A549 (cell line): Measurements from ENCODE around the gene GRSF1. TPM values are rescaled to one million over a fixed set of nuclear protein-coding genes. Genes with fewer than 3 reads are reported as not detected.
"Not testable (repeated sequence)": the region's sequence is repeated elsewhere in the genome, so short reads cannot be mapped to it uniquely, and the experiment has no call there.

Experiments
- ATAC-seq, 2 experiments: fragments of 200-7000 bp in 1 of 2; fragments of >200 bp in 1 of 2; cut with Nextera tagmentation in 1 of 2; cut with Tn5 transposase in 1 of 2; 3 replicates each; pipeline versions ENCODE4 v1.8.0 to v1.9.1; 2018 to 2020; ENCODE audit warnings: mild to moderate bottlenecking in 1 of 2, moderate library complexity in 1 of 2
- CTCF ChIA-PET: fragments of 300-600 bp; sonication (Branson Sonifier 250); formaldehyde crosslinking; extraction: SDS; loops from one replicate; lab custom pipeline; 2021; ENCODE audit warnings: antibody characterized with exemption, inconsistent platforms; lab: Yijun Ruan, JAX
- POLR2A ChIA-PET: fragments of 350-600 bp; formaldehyde crosslinking; extraction: SDS; loops from one replicate; lab custom pipeline; 2021; ENCODE audit warnings: antibody characterized with exemption, inconsistent platforms; lab: Yijun Ruan, JAX
- DNase-seq, 2 experiments: peaks; one replicate each; pipeline versions ENCODE4 v3.0.0 to v3.0.0-alpha.2; 2011 to 2016; ENCODE audit warnings: low read depth in 1 of 2, low spot score in 1 of 2
- FAIRE-seq: peaks from 2 replicates; lab custom pipeline; 2011; peaks lifted over from hg19 to GRCh38; lab: Jason Lieb, UNC
- H3K27ac ChIP-seq, 2 experiments: fragments of >200 bp; sonication (Bioruptor Twin); formaldehyde crosslinking; 3 replicates each; pipeline ENCODE4 v1.5.1; 2016 to 2017
- H3K4me1 ChIP-seq: fragments of >200 bp; sonication (Bioruptor Twin); formaldehyde crosslinking; 3 replicates; pipeline ENCODE4 v1.6.1; 2016
- H3K4me2 ChIP-seq: fragments of >200 bp; sonication (Bioruptor Twin); formaldehyde crosslinking; 3 replicates; pipeline ENCODE4 v1.6.1; 2016
- H3K4me3 ChIP-seq: fragments of >200 bp; sonication (Bioruptor Twin); formaldehyde crosslinking; 3 replicates; pipeline ENCODE4 v1.5.1; 2016
- H3K9me3 ChIP-seq: fragments of >200 bp; sonication (Bioruptor Twin); formaldehyde crosslinking; 3 replicates; pipeline ENCODE4 v1.6.1; 2016
- CEBPB ChIP-seq, 2 experiments: fragments of >200 bp in 1 of 2; sonication (Bioruptor Twin) in 1 of 2; formaldehyde crosslinking in 1 of 2; IDR thresholded peaks; 2 replicates each; pipeline ENCODE4 v1.6.1; 2012 to 2016
- EHF ChIP-seq: fragments of 250-450 bp; sonication (Bioruptor Pico); IDR thresholded peaks from 2 replicates; pipeline ENCODE4 v1.5.0; 2020; ENCODE audit warnings: mild to moderate bottlenecking
- EHMT2 ChIP-seq: fragments of 200-600 bp; sonication (generic); IDR thresholded peaks from 2 replicates; pipeline ENCODE4 v1.6.1; 2016; ENCODE audit warnings: antibody characterized with exemption, low read depth, mild to moderate bottlenecking, moderate library complexity
- EP300 ChIP-seq, 2 experiments: fragments of >200 bp; sonication (Bioruptor Twin); formaldehyde crosslinking; IDR thresholded peaks; 2 replicates in 1 of 2; 3 replicates in 1 of 2; pipeline ENCODE4 v1.6.1; 2016 to 2017
- ESRRA ChIP-seq: fragments of 150-350 bp; IDR thresholded peaks from 2 replicates; pipeline ENCODE4 v1.6.1; 2014; ENCODE audit warnings: mild to moderate bottlenecking, low read length, borderline replicate concordance
- FOSL2 ChIP-seq, 2 experiments: fragments of 450-650 bp in 1 of 2; fragments of >200 bp in 1 of 2; sonication (Bioruptor Twin) in 1 of 2; formaldehyde crosslinking; IDR thresholded peaks; 2 replicates each; pipeline versions ENCODE4 v1.5.0 to v1.6.1; 2016 to 2020; ENCODE audit warnings: mild to moderate bottlenecking in 1 of 2, moderate library complexity in 1 of 2
- GATA3 ChIP-seq: IDR thresholded peaks from 2 replicates; pipeline ENCODE4 v1.6.1; 2012; ENCODE audit warnings: borderline replicate concordance
- HOXB5 ChIP-seq: fragments of 250-450 bp; sonication (Bioruptor Pico); IDR thresholded peaks from 2 replicates; pipeline ENCODE4 v1.5.0; 2020; ENCODE audit warnings: mild to moderate bottlenecking, moderate library complexity
- KDM1A ChIP-seq: fragments of 200-600 bp; sonication (generic); IDR thresholded peaks from 2 replicates; pipeline ENCODE4 v1.6.1; 2016; ENCODE audit warnings: low read depth, mild to moderate bottlenecking
- KDM5A ChIP-seq: fragments of 200-600 bp; sonication (generic); IDR thresholded peaks from 2 replicates; pipeline ENCODE4 v1.6.1; 2016; ENCODE audit warnings: antibody characterized with exemption, mild to moderate bottlenecking
- NR3C1 ChIP-seq: fragments of >200 bp; sonication (Bioruptor Twin); formaldehyde crosslinking; IDR thresholded peaks from 3 replicates; pipeline ENCODE4 v1.6.1; 2017
- PHF8 ChIP-seq: fragments of 200-600 bp; sonication (generic); IDR thresholded peaks from 2 replicates; pipeline ENCODE4 v1.6.1; 2016; ENCODE audit warnings: low read depth, mild to moderate bottlenecking, antibody characterized with exemption, moderate library complexity, borderline replicate concordance
- POLR2A ChIP-seq: IDR thresholded peaks from 2 replicates; pipeline ENCODE4 v1.6.1; 2012; ENCODE audit warnings: mild to moderate bottlenecking, low read length
- SREBF2 ChIP-seq: fragments of 450-650 bp; IDR thresholded peaks from 2 replicates; pipeline ENCODE4 v1.6.1; 2014; ENCODE audit warnings: mild to moderate bottlenecking, moderate library complexity
- TP53 ChIP-seq: fragments of 250-450 bp; sonication (Bioruptor Pico); IDR thresholded peaks from 2 replicates; pipeline ENCODE4 v1.5.0; 2021; ENCODE audit warnings: mild to moderate bottlenecking, moderate library complexity
- WGBS: methylation state at CpG from one replicate; pipeline ENCODE4 v1.1.6; 2017; ENCODE audit errors: missing lambda C conversion rate; 5-methylcytosine and 5-hydroxymethylcytosine counted together
- polyA plus RNA-seq, 4 experiments: library from polyadenylated mRNA; depleted of rRNA in 3 of 4; stranded (reverse); fragments of >200 nt; fragmentation: RNase III in 1 of 4; extraction: RNeasy Plus Mini Kit Qiagen cat#74134 plus additional on column Dnase treatment in 1 of 4; gene quantifications; 2 replicates in 3 of 4; 3 replicates in 1 of 4; pipeline ENCODE4 v1.2.3, GENCODE V29; 2011 to 2017
- TF ChIP-seq, protein P1 (sequence below): fragments of 250-450 bp; sonication (Bioruptor Pico); IDR thresholded peaks from 2 replicates; pipeline ENCODE4 v1.5.0; 2021; ENCODE audit warnings: mild to moderate bottlenecking, moderate library complexity, borderline replicate concordance
- TF ChIP-seq, protein P2 (sequence below): fragments of 250-450 bp; sonication (Bioruptor Pico); IDR thresholded peaks from 2 replicates; pipeline ENCODE4 v1.5.0; 2020; ENCODE audit warnings: low read depth, mild to moderate bottlenecking, moderate library complexity

GRSF1 gene
- polyA plus RNA-seq, 2 of the 4 experiments (the other 2 are of a cell fraction) = 94.3 to 112 TPM

DNA sequence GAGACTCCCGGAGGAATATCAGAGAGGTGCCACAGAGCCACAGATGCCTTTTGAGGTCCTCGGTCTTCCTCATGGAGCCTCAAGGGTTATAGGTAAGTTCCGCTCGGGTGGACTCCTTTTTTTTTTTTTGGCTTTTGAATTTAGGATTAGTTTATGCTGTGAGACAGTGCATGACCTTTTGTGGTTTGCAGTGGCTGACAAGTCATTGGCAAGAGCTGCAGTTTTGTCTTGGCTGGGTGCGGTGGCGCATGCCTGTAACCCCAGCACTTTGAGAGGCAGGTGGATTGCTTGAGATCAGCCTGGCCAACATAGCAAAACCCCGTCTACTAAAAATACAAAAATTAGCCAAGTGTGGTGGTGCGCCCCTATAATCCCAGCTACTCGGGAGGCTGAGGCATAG, 4.5 kb upstream of the GRSF1 start (continued):
- TF ChIP-seq, protein P1, sequence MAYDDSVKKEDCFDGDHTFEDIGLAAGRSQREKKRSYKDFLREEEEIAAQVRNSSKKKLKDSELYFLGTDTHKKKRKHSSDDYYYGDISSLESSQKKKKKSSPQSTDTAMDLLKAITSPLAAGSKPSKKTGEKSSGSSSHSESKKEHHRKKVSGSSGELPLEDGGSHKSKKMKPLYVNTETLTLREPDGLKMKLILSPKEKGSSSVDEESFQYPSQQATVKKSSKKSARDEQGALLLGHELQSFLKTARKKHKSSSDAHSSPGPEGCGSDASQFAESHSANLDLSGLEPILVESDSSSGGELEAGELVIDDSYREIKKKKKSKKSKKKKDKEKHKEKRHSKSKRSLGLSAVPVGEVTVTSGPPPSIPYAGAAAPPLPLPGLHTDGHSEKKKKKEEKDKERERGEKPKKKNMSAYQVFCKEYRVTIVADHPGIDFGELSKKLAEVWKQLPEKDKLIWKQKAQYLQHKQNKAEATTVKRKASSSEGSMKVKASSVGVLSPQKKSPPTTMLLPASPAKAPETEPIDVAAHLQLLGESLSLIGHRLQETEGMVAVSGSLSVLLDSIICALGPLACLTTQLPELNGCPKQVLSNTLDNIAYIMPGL (CRISPR knock-in tag) = no peak
- TF ChIP-seq PHF8 (no peak), SREBF2 (no peak)

DNA sequence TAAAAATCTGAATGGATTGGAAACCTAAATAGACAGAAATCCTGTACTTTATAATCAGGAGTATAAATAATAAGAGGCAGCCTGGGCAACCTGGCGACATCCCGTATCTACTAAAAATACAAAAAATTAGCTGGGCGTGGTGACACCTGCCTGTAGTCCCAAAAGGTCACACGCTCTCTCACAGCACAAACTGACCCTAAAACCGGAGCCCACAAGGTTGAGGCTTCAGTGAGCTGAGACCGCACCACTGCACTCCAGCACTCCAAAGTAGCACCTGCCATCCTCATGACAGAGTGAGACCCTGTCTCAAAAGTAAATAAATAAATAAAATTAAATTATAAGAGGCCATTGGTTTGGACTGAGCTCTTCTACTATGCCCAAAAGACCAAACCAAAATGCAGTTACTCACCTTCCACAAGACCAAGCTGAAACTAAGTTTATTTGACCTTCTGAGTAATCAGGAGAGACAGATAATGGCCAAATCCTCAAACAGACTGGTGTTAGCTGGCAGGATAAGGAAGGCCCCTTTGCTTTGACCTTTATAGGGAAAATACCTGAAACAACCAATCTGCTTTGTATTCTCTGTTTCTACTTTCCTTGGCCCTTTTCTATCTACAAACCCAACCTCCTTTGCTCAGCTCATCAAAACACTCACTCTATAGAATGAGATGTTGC, 3.2 kb upstream of the GRSF1 start:
- no peak overlapping the region for H3K27ac ChIP-seq
- no peak for DNase-seq
- ChIA-PET POLR2A (no interaction called here), CTCF (no interaction called here)
- ATAC-seq = no peak
- TF ChIP-seq, protein P2, sequence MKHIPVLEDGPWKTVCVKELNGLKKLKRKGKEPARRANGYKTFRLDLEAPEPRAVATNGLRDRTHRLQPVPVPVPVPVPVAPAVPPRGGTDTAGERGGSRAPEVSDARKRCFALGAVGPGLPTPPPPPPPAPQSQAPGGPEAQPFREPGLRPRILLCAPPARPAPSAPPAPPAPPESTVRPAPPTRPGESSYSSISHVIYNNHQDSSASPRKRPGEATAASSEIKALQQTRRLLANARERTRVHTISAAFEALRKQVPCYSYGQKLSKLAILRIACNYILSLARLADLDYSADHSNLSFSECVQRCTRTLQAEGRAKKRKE (CRISPR knock-in tag) = no peak
- TF ChIP-seq ESRRA = no peak
- TF ChIP-seq EP300 (IDR thresholded peaks at IDR 0.05) = no peak
- no peak for TF ChIP-seq KDM1A
- TF ChIP-seq CEBPB (IDR thresholded peaks at IDR 0.05) = no peak
- no peak for TF ChIP-seq EHF
- no peak for TF ChIP-seq POLR2A
- no peak for FAIRE-seq
- no peaks in the 10 kb centered on the region for H3K4me1 ChIP-seq
- H3K9me3 ChIP-seq = no peaks in the 10 kb centered on the region
- no peak overlapping the region for H3K4me3 ChIP-seq
- WGBS = 88% methylated on average over 6 of the region's 6 CpGs
- H3K4me2 ChIP-seq = no peak overlapping the region

DNA sequence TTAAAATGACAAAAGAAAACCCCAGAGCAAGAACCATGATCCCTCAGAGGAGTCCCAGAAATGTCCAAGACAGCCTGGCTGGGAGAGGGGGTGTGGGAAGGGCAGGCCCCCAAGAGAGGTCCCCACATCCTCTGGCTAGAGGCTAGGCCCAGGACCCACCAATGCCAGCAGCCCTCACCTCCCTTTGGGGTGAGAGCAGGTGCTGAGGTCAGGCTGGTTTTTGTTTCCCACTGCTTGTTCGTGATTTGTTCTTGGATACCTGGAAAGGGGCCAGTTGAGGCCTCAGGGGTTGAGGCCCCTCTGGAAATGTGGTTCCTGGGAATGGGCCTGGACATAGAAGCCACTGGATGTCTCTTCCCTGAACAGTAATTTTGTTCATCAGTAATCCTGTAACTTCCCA, 2.3 kb upstream of the GRSF1 start:
- DNase-seq (no peak), FAIRE-seq (no peak), ATAC-seq (no peak)
- WGBS = 88% methylated on average over 1 of the region's 1 CpG
- H3K27ac ChIP-seq = no peak overlapping the region
- no peak overlapping the region for H3K4me2 ChIP-seq
- H3K4me3 ChIP-seq = no peak overlapping the region
- ChIA-PET CTCF (no interaction called here), POLR2A (no interaction called here)
- H3K4me1 ChIP-seq = peaks cover 5% of the 10 kb centered on the region; the same call in 2 of the 3 replicates
- no peak for TF ChIP-seq FOSL2 (IDR thresholded peaks at IDR 0.05)
- no peak for TF ChIP-seq FOSL2 (CRISPR knock-in tag; IDR thresholded peaks at IDR 0.05)
- TF ChIP-seq, protein P2 (CRISPR knock-in tag) = no peak
- no peak for TF ChIP-seq EHMT2
- no peak for TF ChIP-seq HOXB5 (CRISPR knock-in tag)
- no peak for TF ChIP-seq SREBF2
- TF ChIP-seq TP53 (CRISPR knock-in tag) = no peak
- no peak for TF ChIP-seq KDM5A
- no peaks in the 10 kb centered on the region for H3K9me3 ChIP-seq

DNA sequence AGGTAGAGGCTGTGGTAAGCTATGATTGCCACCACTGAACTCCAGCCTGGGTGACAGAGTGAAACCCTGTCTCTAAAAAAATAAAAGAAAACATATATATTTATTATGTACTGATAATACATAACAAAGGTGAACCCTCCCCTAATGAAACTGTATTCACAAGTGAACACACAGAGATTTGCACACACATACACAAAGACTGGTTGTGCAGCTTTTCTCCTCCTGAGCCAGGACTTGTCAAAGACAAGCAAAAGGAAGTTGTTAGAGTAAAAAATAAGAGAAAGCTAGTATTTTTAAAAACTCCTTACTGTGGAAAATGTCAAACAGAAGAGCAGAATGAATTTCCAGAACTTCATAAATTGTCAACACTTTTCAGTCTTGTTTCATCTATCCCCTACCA, 1.5 kb upstream of the GRSF1 start:
- no peak for DNase-seq
- ChIA-PET CTCF (no interaction called here), POLR2A (no interaction called here)
- FAIRE-seq = no peak
- H3K9me3 ChIP-seq = no peaks in the 10 kb centered on the region
- no peak for ATAC-seq
- H3K27ac ChIP-seq = no peak overlapping the region
- H3K4me2 ChIP-seq = no peak overlapping the region
- peaks cover 12% of the 10 kb centered on the region; the same call in 2 of the 3 replicates for H3K4me1 ChIP-seq
- no peak overlapping the region for H3K4me3 ChIP-seq
- TF ChIP-seq GATA3 (no peak), KDM1A (no peak), NR3C1 (no peak), EHF (no peak), CEBPB (IDR thresholded peaks at IDR 0.05) (no peak)

DNA sequence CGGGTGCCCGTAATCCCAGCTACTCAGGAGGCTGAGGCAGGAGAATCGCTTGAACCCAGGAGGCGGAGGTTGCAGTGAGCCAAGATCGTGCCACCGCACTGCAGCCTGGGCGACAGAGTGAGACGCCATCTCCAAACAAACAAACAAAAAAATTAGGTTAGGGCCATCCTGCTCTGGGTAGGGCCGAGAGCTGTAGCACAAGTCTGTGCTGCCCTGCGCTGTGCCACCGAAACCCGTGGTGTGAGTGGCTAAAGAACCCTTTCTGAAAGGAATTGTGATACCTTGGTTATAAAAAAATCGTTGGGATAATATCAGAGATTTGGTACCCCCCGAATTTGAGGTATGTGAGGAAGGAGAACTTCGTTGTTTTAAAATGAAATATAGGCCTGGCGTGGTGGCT, 941 bp upstream of the GRSF1 start:
- Histone ChIP-seq H3K4me3 (peak overlapping the region; percentile 38; the same call in 1 of the 3 replicates), H3K4me1 (peaks cover 12% of the 10 kb centered on the region; the same call in 2 of the 3 replicates), H3K4me2 (peak overlapping the region; percentile 54; the same call in 1 of the 3 replicates), H3K27ac (peak overlapping the region in 1 of 2 experiments; percentile 71; a peak in 2 of 6 replicates)
- DNase-seq, CTCF ChIA-PET, FAIRE-seq, ATAC-seq, POLR2A ChIA-PET, H3K9me3 ChIP-seq: not testable (repeated sequence)
- 90% methylated on average over 16 of the region's 16 CpGs for WGBS
